Esophagus muscularis mucosa (tissue), 4 donors: ENCODE data around the gene DLG5.

Experiments used
- EP300 ChIP-seq: sonication (generic); formaldehyde crosslinking; IDR thresholded peaks from one replicate; pipeline ENCODE4 v1.6.1; 2017; ENCODE audit warnings: antibody characterized with exemption
- POLR2A ChIP-seq: fragments of 450-650 bp; IDR thresholded peaks from one replicate; pipeline ENCODE4 v1.6.1; 2017; ENCODE audit warnings: antibody characterized with exemption, moderate library complexity, mild to moderate bottlenecking, low read depth
- POLR2AphosphoS5 ChIP-seq, 2 donors: sonication (generic); formaldehyde crosslinking; IDR thresholded peaks; one replicate each; pipeline ENCODE4 v1.6.1; 2017; ENCODE audit warnings: antibody characterized with exemption in 2 of 2
- TF ChIP-seq, protein P1 (sequence below), 3 experiments: fragments of 200-600 bp in 2 of 3; fragments of 450-650 bp in 1 of 3; sonication (generic) in 2 of 3; IDR thresholded peaks; one replicate each; pipeline ENCODE4 v1.5.1; 2017 to 2019; ENCODE audit warnings: antibody characterized with exemption in 3 of 3, mild to moderate bottlenecking in 2 of 3, moderate library complexity in 1 of 3

DNA sequence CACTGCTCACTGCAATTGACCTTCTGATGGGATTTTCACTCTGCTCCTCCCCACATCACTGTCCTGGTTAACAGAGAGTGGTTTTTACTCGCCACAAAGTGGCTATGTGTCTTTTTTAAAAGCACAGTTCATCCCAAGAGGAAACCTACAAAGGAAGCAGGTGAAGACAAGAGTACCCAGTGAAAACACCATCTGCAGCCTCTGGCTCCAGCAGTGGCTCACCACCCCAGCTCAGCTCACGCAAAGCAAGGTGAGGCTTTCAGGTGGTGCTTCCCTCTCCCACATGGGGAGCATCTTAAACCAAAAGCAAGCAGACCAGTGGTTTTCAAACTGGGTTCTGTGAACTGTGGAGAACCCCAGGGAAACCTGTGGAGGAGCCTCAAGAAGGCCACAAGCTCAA, 14.0 kb downstream of the DLG5 start:
- TF ChIP-seq, protein P1, sequence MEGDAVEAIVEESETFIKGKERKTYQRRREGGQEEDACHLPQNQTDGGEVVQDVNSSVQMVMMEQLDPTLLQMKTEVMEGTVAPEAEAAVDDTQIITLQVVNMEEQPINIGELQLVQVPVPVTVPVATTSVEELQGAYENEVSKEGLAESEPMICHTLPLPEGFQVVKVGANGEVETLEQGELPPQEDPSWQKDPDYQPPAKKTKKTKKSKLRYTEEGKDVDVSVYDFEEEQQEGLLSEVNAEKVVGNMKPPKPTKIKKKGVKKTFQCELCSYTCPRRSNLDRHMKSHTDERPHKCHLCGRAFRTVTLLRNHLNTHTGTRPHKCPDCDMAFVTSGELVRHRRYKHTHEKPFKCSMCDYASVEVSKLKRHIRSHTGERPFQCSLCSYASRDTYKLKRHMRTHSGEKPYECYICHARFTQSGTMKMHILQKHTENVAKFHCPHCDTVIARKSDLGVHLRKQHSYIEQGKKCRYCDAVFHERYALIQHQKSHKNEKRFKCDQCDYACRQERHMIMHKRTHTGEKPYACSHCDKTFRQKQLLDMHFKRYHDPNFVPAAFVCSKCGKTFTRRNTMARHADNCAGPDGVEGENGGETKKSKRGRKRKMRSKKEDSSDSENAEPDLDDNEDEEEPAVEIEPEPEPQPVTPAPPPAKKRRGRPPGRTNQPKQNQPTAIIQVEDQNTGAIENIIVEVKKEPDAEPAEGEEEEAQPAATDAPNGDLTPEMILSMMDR (IDR thresholded peaks at IDR 0.05), result no peak
- TF ChIP-seq POLR2AphosphoS5 (IDR thresholded peaks at IDR 0.05) (no peak), EP300 (no peak), POLR2A (no peak)
